Large intestine (tissue), 3 donors: ENCODE results near the gene TMEM200C. TPM values are rescaled to one million over a fixed set of nuclear protein-coding genes. Genes with fewer than 3 reads are reported as not detected.

Source experiments
- DNase-seq, 2 donors: peaks; one replicate each; pipeline versions ENCODE4 v3.0.0 to v3.0.0-alpha.2; 2013
- H3K27ac ChIP-seq: one replicate; pipeline ENCODE4 v1.5.1; 2013; ENCODE audit warnings: low read length
- H3K27me3 ChIP-seq: 2 replicates; pipeline ENCODE4 v1.6.1; 2013; ENCODE audit warnings: low read length; ENCODE audit not compliant: control insufficient read depth, insufficient read depth
- H3K36me3 ChIP-seq: 2 replicates; pipeline ENCODE4 v1.6.1; 2013; ENCODE audit warnings: low read length; ENCODE audit not compliant: control insufficient read depth, insufficient read depth
- H3K4me1 ChIP-seq: one replicate; pipeline ENCODE4 v1.6.1; 2013; ENCODE audit warnings: low read length; ENCODE audit not compliant: control insufficient read depth, insufficient read depth
- H3K4me3 ChIP-seq: one replicate; pipeline ENCODE4 v1.5.1; 2013; ENCODE audit warnings: low read length
- H3K9me3 ChIP-seq: one replicate; pipeline ENCODE4 v1.6.1; 2013; ENCODE audit warnings: mild to moderate bottlenecking, low read depth, low read length, moderate library complexity; ENCODE audit not compliant: control insufficient read depth
- WGBS: methylation state at CpG from one replicate; pipeline ENCODE4 v1.1.5; 2013; ENCODE audit warnings: low lambda C conversion rate; ENCODE audit not compliant: insufficient coverage; 5-methylcytosine and 5-hydroxymethylcytosine counted together
- polyA plus RNA-seq: library from polyadenylated mRNA; unstranded; fragments of 120-200 nt; gene quantifications from one replicate; pipeline ENCODE4 v1.2.1, GENCODE V29; 2013

TMEM200C gene
- polyA plus RNA-seq, 1 donor, result 0.52 TPM

- H3K36me3 ChIP-seq, result no peaks in the 10 kb centered on the region
- H3K27ac ChIP-seq, result no peak overlapping the region
- no peak overlapping the region for H3K4me3 ChIP-seq
- peaks cover 78% of the 10 kb centered on the region for H3K27me3 ChIP-seq
- no peak for DNase-seq
- peaks cover 7% of the 10 kb centered on the region for H3K9me3 ChIP-seq
- H3K4me1 ChIP-seq, result no peaks in the 10 kb centered on the region
Measured at GRCh38 chr18:5892823-5893431, 2.4 kb downstream of the TMEM200C start.

GRCh38 chr18:5891854-5892215 lies 3.5 kb downstream of the TMEM200C start:
- no peaks in the 10 kb centered on the region for H3K36me3 ChIP-seq
- H3K4me1 ChIP-seq, result no peaks in the 10 kb centered on the region
- no peak overlapping the region for H3K27ac ChIP-seq
- H3K9me3 ChIP-seq, result peaks cover 7% of the 10 kb centered on the region
- H3K4me3 ChIP-seq, result no peak overlapping the region
- H3K27me3 ChIP-seq, result peaks cover 67% of the 10 kb centered on the region
- no peak for DNase-seq
- WGBS, result no CpG with 5 or more reads among the region's 15 CpGs

DNA sequence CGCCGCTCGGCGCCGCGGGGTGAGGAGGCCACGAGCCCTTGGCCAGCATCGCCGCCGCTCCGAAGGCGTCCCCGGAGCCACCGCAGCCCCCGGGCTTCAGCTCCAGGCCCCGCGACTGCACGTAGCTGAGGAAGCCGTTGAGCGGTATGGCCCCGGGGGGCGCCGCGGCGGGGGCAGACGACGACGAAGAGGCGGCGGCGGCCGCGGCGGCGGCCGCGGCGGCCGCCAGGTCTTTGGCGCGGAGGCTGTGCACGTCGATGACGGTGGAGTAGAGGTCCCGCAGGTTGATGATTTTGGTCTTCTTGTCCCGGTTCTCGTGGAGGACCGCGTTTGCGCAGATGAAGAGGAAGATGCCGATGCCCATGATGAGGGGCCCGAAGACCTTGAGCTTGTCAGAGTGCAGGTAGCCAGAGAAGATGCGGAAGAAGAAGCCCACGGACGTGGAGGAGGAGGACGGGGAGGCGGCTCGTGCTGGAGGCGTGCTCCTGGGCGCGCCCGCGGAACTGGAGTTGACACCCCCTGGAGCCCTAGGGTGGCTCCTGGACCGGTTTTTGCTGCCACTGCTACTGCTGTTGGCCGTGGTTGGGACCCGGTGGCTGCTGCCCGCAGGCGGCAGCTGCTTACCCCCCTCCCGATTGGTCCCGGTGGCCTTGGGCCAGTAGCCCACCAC lies 4.0 kb downstream of the TMEM200C start:
- H3K4me1 ChIP-seq, result no peaks in the 10 kb centered on the region
- peaks cover 62% of the 10 kb centered on the region for H3K27me3 ChIP-seq
- no peaks in the 10 kb centered on the region for H3K36me3 ChIP-seq
- no CpG with 5 or more reads among the region's 70 CpGs for WGBS
- DNase-seq, result no peak
- H3K9me3 ChIP-seq, result peaks cover 7% of the 10 kb centered on the region
- H3K4me3 ChIP-seq, result no peak overlapping the region
- no peak overlapping the region for H3K27ac ChIP-seq

GRCh38 chr18:5890331-5891183 lies 4.8 kb downstream of the TMEM200C start:
- H3K4me1 ChIP-seq, result no peaks in the 10 kb centered on the region
- WGBS, result no CpG with 5 or more reads among the region's 106 CpGs
- peak overlapping the region; percentile 22 for H3K4me3 ChIP-seq
- H3K27ac ChIP-seq, result no peak overlapping the region
- H3K27me3 ChIP-seq, result peaks cover 57% of the 10 kb centered on the region
- peaks cover 7% of the 10 kb centered on the region for H3K9me3 ChIP-seq
- no peaks in the 10 kb centered on the region for H3K36me3 ChIP-seq
- DNase-seq, result peak; percentile 31 to 59

- WGBS, result no CpG with 5 or more reads among the region's 2 CpGs
- no peaks in the 10 kb centered on the region for H3K9me3 ChIP-seq
- no peaks in the 10 kb centered on the region for H3K4me1 ChIP-seq
- no peak for DNase-seq
- H3K4me3 ChIP-seq, result no peak overlapping the region
- no peaks in the 10 kb centered on the region for H3K36me3 ChIP-seq
- H3K27ac ChIP-seq, result no peak overlapping the region
- H3K27me3 ChIP-seq, result peaks cover 31% of the 10 kb centered on the region
Measured at GRCh38 chr18:5885361-5885760, 10.0 kb downstream of the TMEM200C start.

DNA sequence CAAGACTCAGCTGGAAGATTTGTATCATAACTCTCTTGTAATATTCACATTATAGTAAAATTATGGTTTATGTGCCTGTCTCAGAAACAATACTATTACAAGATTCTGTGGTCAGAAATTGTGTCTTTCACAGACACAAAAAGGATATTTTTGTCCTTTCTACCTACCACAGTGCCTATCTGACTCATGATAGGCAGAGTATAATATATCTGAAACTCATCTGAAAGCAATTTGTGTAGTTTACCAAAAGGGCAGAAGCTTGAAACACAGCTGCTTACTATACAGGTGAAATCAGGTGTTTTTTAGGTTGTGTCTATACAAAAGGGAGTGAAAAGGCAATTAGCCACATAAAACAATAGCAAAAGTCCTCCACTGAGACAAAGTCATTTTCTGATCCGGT lies 10.9 kb downstream of the TMEM200C start:
- Histone ChIP-seq H3K27ac (no peak overlapping the region), H3K4me1 (no peaks in the 10 kb centered on the region), H3K4me3 (no peak overlapping the region), H3K27me3 (peaks cover 23% of the 10 kb centered on the region), H3K36me3 (no peaks in the 10 kb centered on the region), H3K9me3 (no peaks in the 10 kb centered on the region)
- no peak for DNase-seq
- WGBS, result no CpG with 5 or more reads among the region's 1 CpG

DNA sequence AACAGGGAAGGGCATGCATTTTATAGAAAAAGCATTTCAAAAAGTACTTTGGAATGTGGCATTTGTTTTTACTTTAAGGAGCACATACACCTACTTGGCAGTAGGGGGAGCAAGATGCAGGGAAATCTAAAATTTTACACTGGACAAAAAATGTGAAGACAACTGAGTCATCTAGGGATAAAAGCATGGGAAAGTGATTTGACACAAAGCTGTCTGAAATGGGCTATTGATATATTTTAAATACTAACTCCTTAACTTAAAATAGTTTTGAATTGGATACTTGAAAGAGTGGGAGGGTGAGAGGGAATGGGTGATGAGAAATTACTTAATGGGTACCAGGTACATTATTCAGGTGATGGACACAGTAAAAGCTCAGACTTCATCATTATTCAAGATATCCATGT lies 15.8 kb downstream of the TMEM200C start:
- no peak overlapping the region for H3K4me3 ChIP-seq
- H3K36me3 ChIP-seq, result no peaks in the 10 kb centered on the region
- no peaks in the 10 kb centered on the region for H3K4me1 ChIP-seq
- H3K27me3 ChIP-seq, result peaks cover 6% of the 10 kb centered on the region
- DNase-seq, result no peak
- H3K9me3 ChIP-seq, result no peaks in the 10 kb centered on the region
- no peak overlapping the region for H3K27ac ChIP-seq

- H3K27me3 ChIP-seq, result peaks cover 2% of the 10 kb centered on the region
- H3K4me1 ChIP-seq, result no peaks in the 10 kb centered on the region
- H3K36me3 ChIP-seq, result no peaks in the 10 kb centered on the region
- H3K9me3 ChIP-seq, result no peaks in the 10 kb centered on the region
- H3K4me3 ChIP-seq, result no peak overlapping the region
- H3K27ac ChIP-seq, result no peak overlapping the region
- DNase-seq, result no peak
Measured at GRCh38 chr18:5876891-5877290, 18.4 kb downstream of the TMEM200C start.

- Histone ChIP-seq H3K9me3 (no peaks in the 10 kb centered on the region), H3K27me3 (no peaks in the 10 kb centered on the region), H3K4me3 (no peak overlapping the region), H3K27ac (no peak overlapping the region), H3K4me1 (no peaks in the 10 kb centered on the region), H3K36me3 (no peaks in the 10 kb centered on the region)
- DNase-seq, result no peak
Measured at GRCh38 chr18:5874336-5874735, 21.0 kb downstream of the TMEM200C start.

DNA sequence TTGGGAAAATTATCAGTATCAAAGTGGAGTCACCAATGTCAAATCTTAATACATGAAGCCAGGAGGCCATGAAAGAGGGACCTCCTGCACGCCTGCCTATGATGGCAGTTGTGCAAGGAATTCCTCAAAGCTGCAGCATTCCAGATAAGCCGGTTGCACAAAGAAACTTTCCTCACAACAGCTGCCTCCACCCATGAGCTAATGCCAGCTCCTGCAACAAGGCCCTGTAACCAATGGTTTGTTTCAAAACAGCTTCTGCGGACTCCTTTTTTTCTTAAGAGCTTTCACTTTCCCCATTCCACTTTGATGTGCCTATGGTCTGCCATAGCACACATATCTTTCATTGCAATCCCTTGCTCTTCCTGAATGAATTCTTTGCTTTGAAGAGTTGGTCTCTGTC lies 22.4 kb downstream of the TMEM200C start:
- no peak overlapping the region for H3K4me3 ChIP-seq
- 80% methylated on average over 1 of the region's 3 CpGs for WGBS
- no peaks in the 10 kb centered on the region for H3K27me3 ChIP-seq
- no peak overlapping the region for H3K27ac ChIP-seq
- H3K36me3 ChIP-seq, result no peaks in the 10 kb centered on the region
- no peaks in the 10 kb centered on the region for H3K9me3 ChIP-seq
- no peaks in the 10 kb centered on the region for H3K4me1 ChIP-seq
- DNase-seq, result no peak

GRCh38 chr18:5871426-5871825 lies 23.9 kb downstream of the TMEM200C start:
- H3K36me3 ChIP-seq, result no peaks in the 10 kb centered on the region
- WGBS, result no CpG with 5 or more reads among the region's 1 CpG
- DNase-seq, result no peak
- H3K4me3 ChIP-seq, result no peak overlapping the region
- H3K27me3 ChIP-seq, result no peaks in the 10 kb centered on the region
- no peak overlapping the region for H3K27ac ChIP-seq
- H3K4me1 ChIP-seq, result no peaks in the 10 kb centered on the region
- no peaks in the 10 kb centered on the region for H3K9me3 ChIP-seq
